ENCODE measurements around the gene MGAT4B.

- TF ChIP-seq POLR2A (IDR thresholded peaks at IDR 0.05) (no peak), CTCF (IDR thresholded peaks at IDR 0.05) (no peak)
These were observed 23.2 kb upstream of the MGAT4B start for GRCh38 chr5:179829732-179830435.
